ENCODE data around the gene CALM1. TPM values are rescaled to one million over a fixed set of nuclear protein-coding genes. Genes with fewer than 3 reads are reported as not detected.

CALM1 gene
- total RNA-seq, 3 donors from 2014 or later (not counting 1 experiment from before 2014, with no cell fraction given) = 868 to 1,074 (median 907) TPM

GRCh38 chr14:90416720-90417119 is 19.9 kb downstream of the CALM1 start:
- Mint-ChIP-seq H3K27ac (no peak overlapping the region), H3K27me3 (ENCODE audit: low read depth in 2 of 2) (no peaks in the 10 kb centered on the region), H3K9me3 (no peaks in the 10 kb centered on the region), H3K4me3 (no peak overlapping the region), H3K4me1 (no peaks in the 10 kb centered on the region), H3K36me3 (no peaks in the 10 kb centered on the region)
- Histone ChIP-seq H3K4me3 (ENCODE audit: low read length) (no peak overlapping the region), H3K9me3 (ENCODE audit: control insufficient read depth, insufficient read depth, low read length) (no peaks in the 10 kb centered on the region), H3K4me1 (ENCODE audit: control insufficient read depth, insufficient read depth, low read length) (no peaks in the 10 kb centered on the region), H3K36me3 (ENCODE audit: control insufficient read depth, insufficient read depth, low read length) (no peaks in the 10 kb centered on the region), H3K27me3 (ENCODE audit: control insufficient read depth, insufficient read depth, low read length) (no peaks in the 10 kb centered on the region), H3K27ac (ENCODE audit: low read length) (no peak overlapping the region)
- 50% methylated on average over 7 of the region's 7 CpGs for WGBS (ENCODE audit: insufficient coverage)
- intact Hi-C loops (cut with micrococcal nuclease) = no loop called here
- DNase-seq = no peak
- TF ChIP-seq CTCF (IDR thresholded peaks at IDR 0.05) = no peak
- no peak for ATAC-seq

- Mint-ChIP-seq H3K4me3 (no peak overlapping the region), H3K36me3 (no peaks in the 10 kb centered on the region), H3K27me3 (ENCODE audit: low read depth in 2 of 2) (no peaks in the 10 kb centered on the region), H3K4me1 (no peaks in the 10 kb centered on the region), H3K27ac (no peak overlapping the region), H3K9me3 (no peaks in the 10 kb centered on the region)
- 94% methylated on average over 2 of the region's 2 CpGs for WGBS (ENCODE audit: insufficient coverage)
- no peak for DNase-seq
- Histone ChIP-seq H3K27me3 (ENCODE audit: control insufficient read depth, insufficient read depth, low read length) (no peaks in the 10 kb centered on the region), H3K9me3 (ENCODE audit: control insufficient read depth, insufficient read depth, low read length) (no peaks in the 10 kb centered on the region), H3K4me1 (ENCODE audit: control insufficient read depth, insufficient read depth, low read length) (no peaks in the 10 kb centered on the region), H3K27ac (ENCODE audit: low read length) (no peak overlapping the region), H3K4me3 (ENCODE audit: low read length) (no peak overlapping the region), H3K36me3 (ENCODE audit: control insufficient read depth, insufficient read depth, low read length) (no peaks in the 10 kb centered on the region)
- intact Hi-C loops (cut with micrococcal nuclease) = no loop called here
- ATAC-seq = no peak
- TF ChIP-seq CTCF (IDR thresholded peaks at IDR 0.05) = no peak
Measured at GRCh38 chr14:90418053-90418452, 21.2 kb downstream of the CALM1 start.

- H3K27ac Mint-ChIP-seq = no peak overlapping the region
- no peaks in the 10 kb centered on the region for H3K4me1 ChIP-seq (ENCODE audit: control insufficient read depth, insufficient read depth, low read length)
- no peaks in the 10 kb centered on the region for H3K27me3 Mint-ChIP-seq (ENCODE audit: low read depth in 2 of 2)
- no peaks in the 10 kb centered on the region for H3K4me1 Mint-ChIP-seq
- H3K36me3 Mint-ChIP-seq = no peaks in the 10 kb centered on the region
- WGBS (ENCODE audit: insufficient coverage) = 75% methylated on average over 12 of the region's 12 CpGs
- no peaks in the 10 kb centered on the region for H3K27me3 ChIP-seq (ENCODE audit: control insufficient read depth, insufficient read depth, low read length)
- ATAC-seq (no peak), DNase-seq (no peak)
- TF ChIP-seq CTCF (IDR thresholded peaks at IDR 0.05) = no peak
- no peaks in the 10 kb centered on the region for H3K36me3 ChIP-seq (ENCODE audit: control insufficient read depth, insufficient read depth, low read length)
- no peak overlapping the region for H3K27ac ChIP-seq (ENCODE audit: low read length)
- H3K4me3 ChIP-seq (ENCODE audit: low read length) = no peak overlapping the region
- intact Hi-C loops (cut with micrococcal nuclease) = no loop called here
- H3K9me3 Mint-ChIP-seq = no peaks in the 10 kb centered on the region
- no peak overlapping the region for H3K4me3 Mint-ChIP-seq
- no peaks in the 10 kb centered on the region for H3K9me3 ChIP-seq (ENCODE audit: control insufficient read depth, insufficient read depth, low read length)
Measured at GRCh38 chr14:90419200-90419599, 22.4 kb downstream of the CALM1 start.

GRCh38 chr14:90421001-90421631 is 24.3 kb downstream of the CALM1 start:
- H3K36me3 ChIP-seq (ENCODE audit: control insufficient read depth, insufficient read depth, low read length) = no peaks in the 10 kb centered on the region
- Mint-ChIP-seq H3K27me3 (ENCODE audit: low read depth in 2 of 2) (no peaks in the 10 kb centered on the region), H3K27ac (no peak overlapping the region), H3K9me3 (no peaks in the 10 kb centered on the region), H3K36me3 (no peaks in the 10 kb centered on the region), H3K4me1 (no peaks in the 10 kb centered on the region), H3K4me3 (no peak overlapping the region)
- DNase-seq = no peak
- no peak for ATAC-seq
- no peaks in the 10 kb centered on the region for H3K4me1 ChIP-seq (ENCODE audit: control insufficient read depth, insufficient read depth, low read length)
- no peaks in the 10 kb centered on the region for H3K9me3 ChIP-seq (ENCODE audit: control insufficient read depth, insufficient read depth, low read length)
- intact Hi-C loops (cut with micrococcal nuclease) = no loop called here
- 92% methylated on average over 7 of the region's 7 CpGs for WGBS (ENCODE audit: insufficient coverage)
- TF ChIP-seq CTCF (IDR thresholded peaks at IDR 0.05) = no peak
- H3K27me3 ChIP-seq (ENCODE audit: control insufficient read depth, insufficient read depth, low read length) = no peaks in the 10 kb centered on the region
- no peak overlapping the region for H3K27ac ChIP-seq (ENCODE audit: low read length)
- no peak overlapping the region for H3K4me3 ChIP-seq (ENCODE audit: low read length)

Data from natural killer cell (primary cell).